Right atrium auricular region (tissue), 2 donors: ENCODE measurements around the gene KIRREL3. TPM values are rescaled to one million over a fixed set of nuclear protein-coding genes. Genes with fewer than 3 reads are reported as not detected.

Source experiments
- DNase-seq: peaks from one replicate; pipeline ENCODE4 v3.0.0-alpha.2; 2019; ENCODE audit warnings: low spot score
- H3K27ac ChIP-seq, 2 donors: fragments of 200-600 bp; sonication (generic); 1 replicate in 1 of 2; 2 replicates in 1 of 2; pipeline ENCODE4 v1.5.1; 2016 to 2019
- H3K27me3 ChIP-seq, 2 donors: fragments of 200-600 bp; sonication (generic); one replicate each; pipeline versions ENCODE4 v1.5.1 to v1.6.0; 2017 to 2019
- H3K36me3 ChIP-seq: fragments of 200-600 bp; sonication (generic); one replicate; pipeline ENCODE4 v1.5.1; 2016
- H3K4me1 ChIP-seq, 2 donors: fragments of 200-600 bp; sonication (generic); one replicate each; pipeline versions ENCODE4 v1.5.1 to v1.6.0; 2017 to 2019
- H3K4me3 ChIP-seq, 2 donors: fragments of 200-600 bp; sonication (generic); 1 replicate in 1 of 2; 2 replicates in 1 of 2; pipeline ENCODE4 v1.5.1; 2017 to 2019; ENCODE audit warnings: mild to moderate bottlenecking in 1 of 2, moderate library complexity in 1 of 2
- H3K9me3 ChIP-seq, 2 donors: fragments of 200-600 bp; sonication (generic); one replicate each; pipeline ENCODE4 v1.5.1; 2019
- total RNA-seq, 2 donors: library from RNA; depleted of rRNA; stranded (reverse); fragments of >200 nt; gene quantifications; one replicate each; pipeline ENCODE4 v1.1.0, GENCODE V29; 2016
- TF ChIP-seq, protein P1 (sequence below), 2 donors: fragments of 200-600 bp; sonication (generic); IDR thresholded peaks; one replicate each; pipeline ENCODE4 v1.5.1; 2019; ENCODE audit warnings: antibody characterized with exemption in 2 of 2

The KIRREL3 gene
- total RNA-seq, 2 donors from 2014 or later = 0.51 to 0.74 TPM

DNA sequence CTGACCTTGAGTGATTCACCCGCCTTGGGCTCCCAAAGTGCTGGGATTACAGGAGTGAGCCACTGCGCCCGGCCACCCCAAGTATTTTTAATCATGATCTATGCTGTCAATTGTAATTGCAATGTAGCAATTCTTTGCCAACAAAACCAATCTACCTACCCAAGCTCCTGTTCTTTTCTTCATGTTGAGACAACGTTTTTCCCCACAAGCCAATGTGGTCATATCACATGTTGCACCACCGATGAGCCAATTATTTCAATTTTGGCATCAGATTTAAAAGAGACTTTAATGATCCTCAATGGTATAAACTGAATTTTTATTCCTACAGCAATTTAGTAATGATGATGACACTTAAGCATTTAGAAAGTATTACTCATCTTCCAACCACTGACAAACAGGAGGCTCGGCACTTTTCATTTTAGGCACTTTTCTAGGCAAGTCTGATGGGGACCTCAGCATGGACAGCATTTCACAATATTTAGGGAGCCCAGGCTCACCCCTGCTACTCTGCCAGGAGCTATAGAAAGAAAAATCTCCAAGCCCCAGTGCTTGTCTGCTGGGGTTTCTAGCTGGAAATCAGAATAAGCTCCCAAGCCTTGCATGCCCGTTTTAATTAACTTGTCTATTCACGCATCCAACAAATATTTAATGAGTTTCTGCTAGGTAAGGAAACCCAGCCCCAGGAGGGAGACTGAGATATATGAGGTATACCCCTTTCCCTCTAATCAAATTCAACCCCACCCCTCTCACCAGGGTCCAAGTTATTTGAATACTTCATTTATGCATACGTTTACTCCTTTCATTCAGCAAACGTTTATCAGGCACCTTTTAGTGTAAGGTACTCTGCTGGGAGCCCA lies 353.6 kb downstream of the KIRREL3 start:
- Histone ChIP-seq H3K36me3 (no peaks in the 10 kb centered on the region), H3K4me1 (no peaks in the 10 kb centered on the region), H3K4me3 (no peak overlapping the region), H3K27ac (no peak overlapping the region), H3K9me3 (no peaks in the 10 kb centered on the region), H3K27me3 (no peaks in the 10 kb centered on the region)
- TF ChIP-seq, protein P1, sequence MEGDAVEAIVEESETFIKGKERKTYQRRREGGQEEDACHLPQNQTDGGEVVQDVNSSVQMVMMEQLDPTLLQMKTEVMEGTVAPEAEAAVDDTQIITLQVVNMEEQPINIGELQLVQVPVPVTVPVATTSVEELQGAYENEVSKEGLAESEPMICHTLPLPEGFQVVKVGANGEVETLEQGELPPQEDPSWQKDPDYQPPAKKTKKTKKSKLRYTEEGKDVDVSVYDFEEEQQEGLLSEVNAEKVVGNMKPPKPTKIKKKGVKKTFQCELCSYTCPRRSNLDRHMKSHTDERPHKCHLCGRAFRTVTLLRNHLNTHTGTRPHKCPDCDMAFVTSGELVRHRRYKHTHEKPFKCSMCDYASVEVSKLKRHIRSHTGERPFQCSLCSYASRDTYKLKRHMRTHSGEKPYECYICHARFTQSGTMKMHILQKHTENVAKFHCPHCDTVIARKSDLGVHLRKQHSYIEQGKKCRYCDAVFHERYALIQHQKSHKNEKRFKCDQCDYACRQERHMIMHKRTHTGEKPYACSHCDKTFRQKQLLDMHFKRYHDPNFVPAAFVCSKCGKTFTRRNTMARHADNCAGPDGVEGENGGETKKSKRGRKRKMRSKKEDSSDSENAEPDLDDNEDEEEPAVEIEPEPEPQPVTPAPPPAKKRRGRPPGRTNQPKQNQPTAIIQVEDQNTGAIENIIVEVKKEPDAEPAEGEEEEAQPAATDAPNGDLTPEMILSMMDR (IDR thresholded peaks at IDR 0.05) = no peak
- no peak for DNase-seq

DNA sequence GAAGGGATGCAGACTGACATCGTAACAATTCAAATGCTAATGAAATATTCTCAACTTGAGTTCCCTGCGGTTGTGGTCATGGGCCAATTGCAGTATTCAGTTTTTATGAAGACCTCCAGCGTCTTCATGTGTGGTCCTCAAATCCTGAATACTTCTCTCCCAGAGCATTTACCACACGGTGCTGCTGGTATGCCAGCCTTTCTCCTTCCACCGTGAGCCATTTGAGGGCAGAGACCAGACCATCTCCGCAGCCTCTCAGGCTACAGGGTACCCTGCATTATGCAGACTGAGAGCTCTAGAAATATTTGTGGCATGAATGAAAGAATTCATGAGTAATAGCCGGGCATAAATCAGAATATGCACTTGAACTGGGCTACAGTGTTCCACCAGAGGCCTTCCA lies 355.4 kb downstream of the KIRREL3 start:
- H3K4me3 ChIP-seq = no peak overlapping the region
- DNase-seq = no peak

DNA sequence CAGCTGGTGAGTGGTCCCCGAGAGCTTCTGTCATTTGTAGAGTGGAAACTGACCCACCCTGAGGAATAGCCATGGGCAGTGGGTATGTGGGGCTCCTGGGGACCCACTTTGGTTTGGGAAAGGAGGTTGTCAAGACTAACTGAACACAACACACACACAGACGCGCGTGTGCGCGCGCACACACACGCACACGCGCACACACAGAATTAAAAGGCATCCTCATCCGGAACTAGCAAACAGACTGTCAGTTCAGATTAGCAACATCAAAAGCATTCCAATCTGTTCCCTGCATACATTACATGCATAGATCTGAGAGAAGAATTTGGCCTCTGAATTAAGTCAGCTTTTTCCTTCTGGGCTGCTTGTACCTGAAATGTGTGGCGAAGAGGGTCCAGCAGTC lies 360.4 kb downstream of the KIRREL3 start:
- Histone ChIP-seq H3K9me3 (no peaks in the 10 kb centered on the region), H3K4me3 (no peak overlapping the region), H3K27ac (no peak overlapping the region), H3K4me1 (no peaks in the 10 kb centered on the region), H3K27me3 (no peaks in the 10 kb centered on the region), H3K36me3 (no peaks in the 10 kb centered on the region)
- DNase-seq = no peak
- TF ChIP-seq, protein P1 (IDR thresholded peaks at IDR 0.05) = no peak

More for the DNA sequence above, 355.4 kb downstream of the KIRREL3 start:
- no peaks in the 10 kb centered on the region for H3K27me3 ChIP-seq
- TF ChIP-seq, protein P1 (IDR thresholded peaks at IDR 0.05) = no peak
- no peak overlapping the region for H3K27ac ChIP-seq
- H3K4me1 ChIP-seq = no peaks in the 10 kb centered on the region
- no peaks in the 10 kb centered on the region for H3K36me3 ChIP-seq
- H3K9me3 ChIP-seq = no peaks in the 10 kb centered on the region

DNA sequence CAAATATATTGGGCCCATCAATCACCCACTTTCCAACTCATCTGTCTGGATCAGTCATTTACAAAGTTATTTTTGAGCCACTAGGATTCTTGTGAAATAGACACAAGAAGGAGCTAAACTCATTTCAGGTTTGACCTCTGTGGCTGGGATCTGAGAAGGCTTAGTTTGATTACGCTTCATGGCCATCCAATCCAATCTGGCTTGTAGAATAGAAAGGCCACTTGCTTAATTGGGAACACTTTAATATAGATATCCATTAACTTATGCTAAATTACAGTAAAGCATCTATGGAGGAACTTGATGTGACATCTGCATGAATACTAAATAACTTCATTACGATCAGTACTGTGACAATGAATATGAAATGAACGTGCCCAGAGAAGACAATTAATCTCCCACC lies 360.9 kb downstream of the KIRREL3 start:
- Histone ChIP-seq H3K36me3 (no peaks in the 10 kb centered on the region), H3K27me3 (no peaks in the 10 kb centered on the region), H3K4me3 (no peak overlapping the region)

DNA sequence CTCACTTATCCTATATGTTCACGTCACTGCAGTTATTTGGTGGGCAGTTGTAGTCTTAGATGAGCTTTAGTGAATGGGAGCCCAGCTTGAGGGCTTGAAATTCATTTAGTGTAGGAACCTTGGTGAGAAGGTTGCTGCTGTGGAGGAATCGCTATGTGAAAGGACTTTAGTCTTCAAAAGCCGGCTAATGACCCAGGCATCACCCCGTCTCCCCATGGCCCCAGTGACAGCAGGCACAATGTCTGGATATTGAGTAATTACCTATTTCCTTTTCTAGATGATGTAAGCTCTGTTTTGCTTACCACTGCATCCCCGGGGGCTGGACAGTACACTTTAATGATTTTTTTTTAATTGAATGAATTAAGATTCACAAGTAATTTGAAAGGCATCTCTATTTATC lies 361.9 kb downstream of the KIRREL3 start:
- H3K4me1 ChIP-seq = no peaks in the 10 kb centered on the region
- no peaks in the 10 kb centered on the region for H3K27me3 ChIP-seq
- no peaks in the 10 kb centered on the region for H3K9me3 ChIP-seq
- DNase-seq = no peak
- H3K27ac ChIP-seq = no peak overlapping the region
- H3K36me3 ChIP-seq = no peaks in the 10 kb centered on the region
- TF ChIP-seq, protein P1 (IDR thresholded peaks at IDR 0.05) = no peak
- no peak overlapping the region for H3K4me3 ChIP-seq

More for the DNA sequence above, 360.9 kb downstream of the KIRREL3 start:
- TF ChIP-seq, protein P1 (IDR thresholded peaks at IDR 0.05) = no peak
- DNase-seq = no peak
- Histone ChIP-seq H3K9me3 (no peaks in the 10 kb centered on the region), H3K4me1 (no peaks in the 10 kb centered on the region), H3K27ac (no peak overlapping the region)
